Left colon (tissue), 2 donors: ENCODE measurements around the gene ETS2. TPM values are rescaled to one million over a fixed set of nuclear protein-coding genes. Genes with fewer than 3 reads are reported as not detected.

Experiments used
- ATAC-seq: fragments of 200-7000 bp; cut with Tn5 transposase; one replicate; pipeline ENCODE4 v1.9.1; 2020; ENCODE audit warnings: mild to moderate bottlenecking, moderate library complexity
- DNase-seq, 2 donors: peaks; one replicate each; pipeline ENCODE4 v3.0.0-alpha.2; 2020
- intact Hi-C, 2 donors: fragments of 100-400 bp; cut with DNase I in 1 of 2; cut with micrococcal nuclease in 1 of 2; formaldehyde crosslinking; loops; one replicate each; pipeline versions ENCODE4 v1.11.2 to v1.14.0; 2022; cut with DNase I, micrococcal nuclease
- total RNA-seq, 2 donors: library from RNA; stranded (reverse); fragmentation: NEBNext Ultra II Directional; extraction: Animal tissue kit (Norgen Biotek cat#: 25700); gene quantifications; one replicate each; pipeline ENCODE4 v1.2.1, GENCODE V29; 2021
- donor health status: DM: no; HTN: no; CAD: no.
- donor health status: DM: yes; HTN: yes; CAD: no.

The ETS2 gene
- total RNA-seq, 2 donors from 2014 or later: 158 to 274 TPM

- intact Hi-C loops: no loop called here
- ATAC-seq (no peak), DNase-seq (no peak)
Measured at GRCh38 chr21:38864964-38865363, 59.2 kb downstream of the ETS2 start.

GRCh38 chr21:38869196-38869595, 63.5 kb downstream of the ETS2 start:
- intact Hi-C loops: no loop called here
- DNase-seq (no peak), ATAC-seq (no peak)

DNA sequence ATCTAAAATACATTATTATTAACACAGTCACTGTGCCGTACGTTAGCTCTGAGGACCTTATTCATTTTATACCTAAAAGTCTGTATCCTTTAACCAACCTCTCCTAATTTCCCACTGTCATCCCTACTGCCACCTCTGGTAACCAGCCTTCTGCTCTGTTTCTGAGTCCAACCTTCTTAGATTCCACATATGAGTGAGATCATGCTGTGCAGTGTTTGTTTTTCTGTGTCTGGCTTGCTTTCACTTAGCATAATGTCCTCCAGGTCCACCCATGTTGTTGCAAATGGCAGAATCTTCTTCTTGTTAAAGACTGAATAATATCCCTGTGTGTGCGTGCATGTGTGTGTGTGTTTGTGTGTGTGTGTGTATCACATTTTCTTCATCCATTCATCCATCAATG, 64.2 kb downstream of the ETS2 start:
- intact Hi-C loops: no loop called here
- DNase-seq (no peak), ATAC-seq (no peak)
